ENCODE data around the gene NUDT14.

NUDT14 gene

GRCh38 chr14:105155681-105156413 lies 25.3 kb downstream of the NUDT14 start:
- DNase-seq = no peak

DNA sequence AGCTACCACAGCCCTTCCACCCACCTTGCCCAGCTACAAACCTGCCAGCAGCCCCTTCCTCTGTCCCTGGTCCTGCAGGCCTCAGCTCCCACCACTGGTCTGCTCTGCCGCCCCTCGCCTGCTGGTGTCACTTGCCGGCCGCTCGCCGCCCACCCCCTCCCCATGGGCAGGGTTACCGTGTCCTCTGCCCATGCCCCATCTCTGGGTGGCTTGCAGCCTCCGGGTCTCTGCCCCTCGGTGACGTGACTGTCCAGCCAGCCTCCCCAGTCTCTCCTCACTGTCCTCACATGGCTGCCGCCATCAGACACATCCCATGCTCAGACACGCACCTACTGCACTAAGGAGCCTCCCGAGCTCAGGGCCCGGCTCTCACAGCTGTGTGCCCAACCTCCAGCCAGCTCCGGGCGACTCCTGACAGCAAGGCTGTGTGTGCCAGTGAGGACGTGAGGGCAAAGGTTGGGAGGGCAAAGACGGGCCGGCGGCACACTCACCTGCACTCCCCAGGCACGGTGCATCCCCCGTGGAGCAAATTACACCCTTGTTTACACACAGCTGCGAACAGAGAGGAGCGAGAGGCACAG lies 26.0 kb downstream of the NUDT14 start:
- DNase-seq = no peak

DNA sequence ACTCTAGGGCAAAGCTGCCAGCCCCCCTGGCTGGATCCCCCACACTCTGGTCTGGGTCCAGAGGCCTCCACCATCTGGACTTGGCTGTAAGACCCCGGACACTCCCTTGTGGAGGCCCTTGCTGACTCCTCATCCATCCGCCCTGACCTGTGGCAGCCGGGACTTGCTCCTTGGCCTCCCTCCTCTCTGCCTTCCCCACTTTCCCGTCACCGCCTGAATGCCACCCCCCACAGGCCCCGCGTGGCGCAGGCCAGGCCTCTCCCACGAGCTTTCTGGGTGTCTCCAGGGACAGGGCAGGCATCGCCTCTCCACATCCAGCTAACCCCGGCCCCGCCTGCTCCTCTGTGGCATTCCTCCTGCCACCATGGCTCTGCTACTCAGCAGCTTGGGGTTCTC lies 26.6 kb downstream of the NUDT14 start:
- DNase-seq = no peak

GRCh38 chr14:105153739-105154475 lies 27.2 kb downstream of the NUDT14 start:
- DNase-seq = no peak

- no peak for DNase-seq
Measured at GRCh38 chr14:105153331-105153731, 27.8 kb downstream of the NUDT14 start.

- DNase-seq = no peak
Measured at GRCh38 chr14:105152794-105153241, 28.3 kb downstream of the NUDT14 start.

GRCh38 chr14:105151838-105152793 lies 29.0 kb downstream of the NUDT14 start:
- DNase-seq = no peak

- no peak for DNase-seq
Measured at GRCh38 chr14:105151084-105151837, 29.9 kb downstream of the NUDT14 start.

DNA sequence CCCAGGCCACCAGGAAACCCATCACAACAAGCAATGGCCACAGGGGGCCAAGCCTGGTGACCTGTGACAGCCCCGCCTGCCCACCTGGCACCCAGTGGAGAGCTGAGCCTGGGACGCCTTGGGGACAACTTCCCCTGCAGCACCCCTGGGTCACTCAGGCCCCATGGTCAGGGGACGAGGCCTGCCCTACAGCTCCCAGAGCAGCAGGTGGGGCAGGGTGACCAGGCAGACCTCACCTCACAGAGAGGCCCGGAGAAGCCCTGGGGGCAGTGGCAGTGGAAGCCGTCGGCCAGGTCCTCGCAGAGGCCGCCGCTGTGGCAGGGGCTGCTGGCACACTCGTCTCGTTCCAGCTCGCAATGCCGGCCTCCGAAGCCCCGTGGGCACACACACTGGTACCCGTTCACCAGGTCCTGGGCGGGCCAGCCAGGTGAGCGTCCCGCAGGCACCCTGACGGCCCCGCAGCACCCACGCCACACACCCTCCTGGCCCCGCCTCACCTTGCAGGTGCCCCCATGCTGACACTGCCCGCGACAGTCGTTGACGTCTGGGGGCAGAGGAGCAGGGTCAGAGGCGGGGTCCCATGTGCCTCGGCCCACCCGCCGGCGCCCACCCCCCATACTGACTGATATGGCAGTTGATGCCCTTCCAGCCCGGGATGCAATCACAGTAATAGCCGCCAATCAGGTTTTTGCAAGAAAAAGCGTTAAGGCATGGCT lies 30.6 kb downstream of the NUDT14 start:
- no peak for DNase-seq

GRCh38 chr14:105150026-105150367 lies 31.1 kb downstream of the NUDT14 start:
- DNase-seq = no peak

DNA sequence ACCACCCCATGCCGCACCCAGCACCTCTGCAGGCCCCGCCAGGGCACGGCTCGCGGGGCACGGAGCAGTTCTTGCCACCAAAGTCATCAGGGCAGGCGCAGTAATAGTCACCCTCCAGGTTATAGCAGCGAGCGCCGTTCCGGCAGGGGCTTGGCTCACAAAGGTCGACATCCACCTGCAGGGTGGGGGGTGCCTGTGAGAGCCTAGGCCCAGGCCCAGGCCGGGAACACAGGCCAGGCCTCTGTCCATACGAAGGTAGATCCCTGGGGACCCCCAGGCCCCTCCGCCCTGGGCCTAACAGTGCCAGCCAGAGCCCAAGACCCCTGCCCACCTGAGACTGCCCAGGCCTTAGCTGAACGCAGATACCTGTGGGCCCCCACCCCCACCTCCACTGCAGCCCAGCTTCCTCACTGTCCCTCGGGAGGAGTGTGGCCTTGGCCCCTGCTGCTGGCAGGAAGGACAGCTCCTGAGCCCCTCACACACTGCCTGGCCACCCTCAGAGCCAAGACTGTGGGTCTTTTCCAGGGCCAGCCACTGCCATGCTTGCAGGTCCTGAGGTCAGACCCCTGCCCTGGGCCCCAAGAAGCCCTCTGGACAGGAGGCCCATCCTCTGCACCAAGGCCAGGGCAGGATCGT lies 31.8 kb downstream of the NUDT14 start:
- DNase-seq = no peak

- no peak for DNase-seq
Measured at GRCh38 chr14:105148604-105149145, 32.4 kb downstream of the NUDT14 start.

GRCh38 chr14:105147671-105148603 lies 33.2 kb downstream of the NUDT14 start:
- no peak for DNase-seq

GRCh38 chr14:105146976-105147635 lies 34.0 kb downstream of the NUDT14 start:
- DNase-seq = no peak

GRCh38 chr14:105146181-105146975 lies 34.7 kb downstream of the NUDT14 start:
- DNase-seq = no peak

DNA sequence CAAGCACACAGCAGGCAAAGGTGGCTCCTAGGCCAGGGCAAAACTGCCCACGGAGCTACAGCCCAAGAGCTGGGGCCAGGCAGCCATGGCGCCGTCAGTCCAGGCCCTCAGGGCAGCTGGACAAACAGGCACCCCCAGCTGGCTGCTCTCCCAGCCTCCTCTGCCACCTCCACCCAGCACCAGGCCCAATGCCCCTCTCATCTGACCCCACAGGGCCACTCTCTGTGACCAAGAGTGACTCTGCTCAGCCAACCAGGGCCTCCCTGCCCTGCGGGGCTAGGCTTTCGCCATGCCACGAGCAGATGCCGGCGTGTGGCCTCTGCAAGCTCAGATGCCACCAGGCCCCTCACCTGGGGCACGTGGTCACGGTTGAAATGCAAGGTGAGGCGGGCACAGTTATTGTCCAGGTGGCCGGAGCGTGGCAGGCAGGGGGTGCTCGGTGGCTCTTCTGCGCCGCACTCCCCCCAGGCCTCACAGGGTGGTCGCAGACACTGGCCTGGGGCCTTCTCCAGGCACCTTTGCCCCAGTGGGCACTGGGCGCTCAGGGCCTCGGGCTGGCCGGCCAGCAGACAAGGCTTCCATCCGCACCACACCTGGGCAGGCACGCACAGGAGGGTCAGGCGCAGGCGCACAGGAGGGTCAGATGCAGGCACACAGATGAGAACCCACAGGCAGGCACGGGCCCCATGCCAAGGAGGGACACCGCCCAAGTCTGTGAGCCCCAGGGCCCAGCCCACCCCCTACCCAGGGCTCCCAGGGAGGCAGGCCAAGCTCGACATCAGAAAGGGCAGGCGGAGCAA lies 35.5 kb downstream of the NUDT14 start:
- no peak for DNase-seq
